ENCODE results near the gene SEC14L1.

Gene SEC14L1

GRCh38 chr17:77215281-77215680 lies 74.5 kb downstream of the SEC14L1 start:
- Histone ChIP-seq H3K4me1 (peaks cover 34 to 51% (median 40%) of the 10 kb centered on the region in 10 experiments), H3K4me3 (no peak overlapping the region), H3K27ac (no peak overlapping the region), H3K36me3 (peaks cover 46 to 93% (median 69%) of the 10 kb centered on the region in 11 experiments), H3K4me2 (no peak overlapping the region), H4K20me1 (peaks cover 8 to 77% (median 38%) of the 10 kb centered on the region in 11 experiments; a peak in 19 of 22 replicates), H3K27me3 (0 out of 22 replicates have a peak, but pooled peaks cover 0 to 3% (median 0%) of the 10 kb centered on the region in 11 experiments), H3K9ac (no peak overlapping the region), H3K9me3 (replicated peaks in 1 of 11) (no peaks in the 10 kb centered on the region)
- no peak for TF ChIP-seq Cebpa-rat (IDR thresholded peaks at IDR 0.05)

DNA sequence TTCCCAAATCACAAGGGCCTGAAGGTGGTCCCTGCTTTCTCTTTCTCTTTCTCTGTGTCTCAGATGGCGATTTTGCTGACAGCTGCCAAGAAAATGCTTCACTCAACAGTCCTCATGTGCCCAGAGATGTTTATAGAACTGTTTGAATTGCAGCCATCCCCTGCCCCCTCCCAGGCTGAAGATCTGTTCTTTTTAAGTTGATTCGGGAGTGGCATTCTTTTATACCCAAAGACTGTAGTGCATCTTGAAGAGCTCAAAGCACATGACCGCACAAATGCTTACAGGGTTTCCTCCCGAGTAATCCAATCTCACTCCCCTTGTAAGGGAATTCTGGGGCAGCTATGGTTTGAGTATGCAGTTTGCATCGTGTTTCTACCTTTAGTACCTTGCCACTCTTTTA lies 75.7 kb downstream of the SEC14L1 start:
- Histone ChIP-seq H3K27ac (no peak overlapping the region), H3K4me1 (peaks cover 22 to 39% (median 28%) of the 10 kb centered on the region in 10 experiments), H3K9ac (no peak overlapping the region), H4K20me1 (peaks cover 6 to 64% (median 26%) of the 10 kb centered on the region in 11 experiments; a peak in 19 of 22 replicates), H3K36me3 (peaks cover 36 to 91% (median 57%) of the 10 kb centered on the region in 11 experiments), H3K27me3 (no peaks in the 10 kb centered on the region), H3K9me3 (replicated peaks in 1 of 11) (no peaks in the 10 kb centered on the region), H3K4me2 (peak overlapping the region in 1 of 11 experiments; percentile 7; a peak in 1 of 22 replicates), H3K4me3 (no peak overlapping the region)
- TF ChIP-seq Cebpa-rat (IDR thresholded peaks at IDR 0.05): no peak

DNA sequence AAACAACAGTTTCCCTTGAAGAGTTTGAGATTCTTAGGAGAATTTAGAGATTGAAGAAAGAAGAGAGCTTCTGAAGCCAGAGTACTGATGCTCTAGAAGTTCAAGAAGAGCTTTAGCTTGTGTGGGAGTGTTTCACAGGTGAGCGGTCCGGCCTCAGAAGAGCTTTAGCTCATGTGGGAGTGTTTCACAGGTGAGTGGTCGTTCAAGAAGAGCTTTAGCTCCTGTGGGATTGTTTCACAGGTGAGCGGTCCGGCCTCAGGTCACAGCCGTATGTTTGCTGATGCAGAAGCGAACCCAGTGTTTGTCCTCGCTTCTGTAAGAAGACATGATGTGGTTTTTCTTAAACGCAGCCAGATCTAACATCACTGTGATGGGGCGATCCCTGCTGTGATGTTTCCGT lies 76.4 kb downstream of the SEC14L1 start:
- Histone ChIP-seq H3K4me1 (peaks cover 15 to 33% (median 22%) of the 10 kb centered on the region in 10 experiments), H3K36me3 (peaks cover 35 to 91% (median 53%) of the 10 kb centered on the region in 11 experiments), H3K27me3 (no peaks in the 10 kb centered on the region)

DNA sequence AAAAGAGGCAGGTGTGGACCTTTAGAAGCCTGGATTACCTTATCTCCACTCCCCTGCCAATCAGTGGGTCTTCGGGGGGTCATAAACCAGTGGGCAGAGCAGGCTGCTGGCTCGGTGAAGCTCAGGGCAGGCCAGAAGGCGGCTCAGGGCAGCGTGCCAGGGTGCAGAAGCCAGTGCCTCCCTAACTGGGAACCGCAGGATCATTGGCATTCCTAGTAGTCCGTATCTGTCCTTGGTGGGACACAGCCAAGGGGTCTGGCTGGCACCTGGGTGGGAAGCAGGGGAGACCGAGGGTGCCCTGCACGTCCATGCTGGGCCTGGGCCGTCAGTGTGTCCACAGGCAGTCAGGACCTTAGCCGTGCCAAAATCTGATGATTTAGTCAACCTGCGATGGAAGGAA lies 76.8 kb downstream of the SEC14L1 start:
- TF ChIP-seq Cebpa-rat (IDR thresholded peaks at IDR 0.05): no peak
- H3K4me3 ChIP-seq: no peak overlapping the region
- no peak overlapping the region for H3K27ac ChIP-seq
- no peaks in the 10 kb centered on the region for H3K9me3 ChIP-seq (replicated peaks in 1 of 11)
- H3K36me3 ChIP-seq: peaks cover 35 to 88% (median 53%) of the 10 kb centered on the region in 11 experiments
- no peaks in the 10 kb centered on the region for H3K27me3 ChIP-seq
- H3K4me2 ChIP-seq: no peak overlapping the region
- H3K9ac ChIP-seq: no peak overlapping the region
- peaks cover 11 to 29% (median 18%) of the 10 kb centered on the region in 10 experiments for H3K4me1 ChIP-seq
- H4K20me1 ChIP-seq: peaks cover 0 to 54% (median 17%) of the 10 kb centered on the region in 11 experiments; a peak in 16 of 22 replicates

More for the DNA sequence above, 76.4 kb downstream of the SEC14L1 start:
- Histone ChIP-seq H4K20me1 (peaks cover 1 to 58% (median 20%) of the 10 kb centered on the region in 11 experiments; a peak in 19 of 22 replicates), H3K9me3 (replicated peaks in 1 of 11) (no peaks in the 10 kb centered on the region), H3K9ac (no peak overlapping the region), H3K4me3 (no peak overlapping the region), H3K27ac (no peak overlapping the region), H3K4me2 (no peak overlapping the region)
- TF ChIP-seq Cebpa-rat (IDR thresholded peaks at IDR 0.05): no peak

- Histone ChIP-seq H3K4me3 (no peak overlapping the region), H3K27ac (no peak overlapping the region), H4K20me1 (peaks cover 0 to 40% (median 4%) of the 10 kb centered on the region in 11 experiments; a peak in 11 of 22 replicates), H3K9me3 (replicated peaks in 1 of 11) (peaks cover 0 to 9% (median 0%) of the 10 kb centered on the region in 11 experiments; a peak in 7 of 22 replicates), H3K9ac (no peak overlapping the region), H3K27me3 (no peaks in the 10 kb centered on the region), H3K4me2 (no peak overlapping the region), H3K4me1 (peaks cover 0 to 15% (median 5%) of the 10 kb centered on the region in 10 experiments; a peak in 8 of 20 replicates), H3K36me3 (peaks cover 24 to 79% (median 41%) of the 10 kb centered on the region in 11 experiments)
- no peak for TF ChIP-seq Cebpa-rat (IDR thresholded peaks at IDR 0.05)
These were observed 78.1 kb downstream of the SEC14L1 start for GRCh38 chr17:77218902-77219301.

GRCh38 chr17:77222356-77222755 lies 81.6 kb downstream of the SEC14L1 start:
- Histone ChIP-seq H3K4me1 (peaks cover 3 to 12% (median 3%) of the 10 kb centered on the region in 10 experiments), H3K9me3 (replicated peaks in 1 of 11) (peaks cover 15 to 37% (median 22%) of the 10 kb centered on the region in 11 experiments), H3K27ac (no peak overlapping the region), H3K27me3 (no peaks in the 10 kb centered on the region), H4K20me1 (peaks cover 0 to 10% (median 0%) of the 10 kb centered on the region in 11 experiments; a peak in 4 of 22 replicates), H3K9ac (no peak overlapping the region), H3K4me3 (no peak overlapping the region), H3K36me3 (peaks cover 7 to 60% (median 19%) of the 10 kb centered on the region in 11 experiments; a peak in 21 of 22 replicates), H3K4me2 (no peak overlapping the region)
- TF ChIP-seq Cebpa-rat (IDR thresholded peaks at IDR 0.05): no peak

- Histone ChIP-seq H3K9me3 (replicated peaks in 1 of 11) (peaks cover 15 to 37% (median 22%) of the 10 kb centered on the region in 11 experiments), H3K27me3 (no peaks in the 10 kb centered on the region), H3K36me3 (peaks cover 0 to 45% (median 4%) of the 10 kb centered on the region in 11 experiments; a peak in 11 of 22 replicates), H3K27ac (no peak overlapping the region), H3K4me3 (no peak overlapping the region), H3K4me1 (peaks cover 13 to 27% (median 18%) of the 10 kb centered on the region in 10 experiments), H3K4me2 (no peak overlapping the region), H4K20me1 (0 out of 22 replicates have a peak, but pooled peaks cover 0 to 2% (median 0%) of the 10 kb centered on the region in 11 experiments), H3K9ac (no peak overlapping the region)
- TF ChIP-seq Cebpa-rat (IDR thresholded peaks at IDR 0.05): no peak
These were observed 83.1 kb downstream of the SEC14L1 start for GRCh38 chr17:77223642-77224420.

DNA sequence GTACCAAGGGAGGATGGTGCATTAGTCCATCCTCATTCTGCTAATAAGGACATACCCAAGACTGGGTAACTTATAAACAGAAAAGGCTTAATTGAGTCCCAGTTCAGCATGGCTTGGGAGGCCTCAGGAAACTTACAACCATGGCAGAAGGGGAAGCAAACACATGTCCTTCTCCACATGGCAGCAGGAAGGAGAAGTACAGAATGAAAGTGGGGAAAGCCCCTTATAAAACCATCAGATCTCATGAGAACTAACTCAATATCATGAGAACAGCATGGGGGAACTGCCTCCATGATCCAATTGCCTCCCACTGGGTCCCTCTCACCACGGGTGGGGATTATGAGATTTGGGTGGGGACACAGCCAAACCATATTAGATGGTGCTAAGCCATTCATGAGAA lies 84.5 kb downstream of the SEC14L1 start:
- H3K9ac ChIP-seq: no peak overlapping the region
- H3K9me3 ChIP-seq (replicated peaks in 1 of 11): peaks cover 15 to 38% (median 22%) of the 10 kb centered on the region in 11 experiments
- no peak overlapping the region for H3K27ac ChIP-seq
- H3K4me2 ChIP-seq: no peak overlapping the region
- 0 out of 20 replicates have a peak overlapping the region, but pooled peaks of 1 of the 10 experiments have one; percentile 1 for H3K4me3 ChIP-seq
- H3K27me3 ChIP-seq: no peaks in the 10 kb centered on the region
- H3K4me1 ChIP-seq: peaks cover 13 to 30% (median 21%) of the 10 kb centered on the region in 10 experiments
- H4K20me1 ChIP-seq: no peaks in the 10 kb centered on the region
- no peak for TF ChIP-seq Cebpa-rat (IDR thresholded peaks at IDR 0.05)
- H3K36me3 ChIP-seq: peaks cover 0 to 35% (median 0%) of the 10 kb centered on the region in 11 experiments; a peak in 4 of 22 replicates

Data from BLaER1 treated with 17β-estradiol and CSF1 and Interleukin-3, amounts not matched to agents 10 nM and 100 nM (cell line).